Mucosa of gallbladder (tissue), 1 donor: ENCODE data around the gene STXBP6. TPM values are rescaled to one million over a fixed set of nuclear protein-coding genes. Genes with fewer than 3 reads are reported as not detected.

ENCODE experiments used
- DNase-seq: peaks from one replicate; pipeline ENCODE4 v3.0.0-alpha.2; 2020; ENCODE audit warnings: low spot score
- total RNA-seq: library from RNA; stranded (reverse); gene quantifications from one replicate; pipeline ENCODE4 v1.2.1, GENCODE V29; 2021
- donor health status: DM: no; HTN: no; CAD: no.

STXBP6 gene
- total RNA-seq, 1 donor from 2014 or later, result 31.1 TPM

- DNase-seq, result no peak
These were observed 162.2 kb downstream of the STXBP6 start for GRCh38 chr14:24887623-24888304.

DNA sequence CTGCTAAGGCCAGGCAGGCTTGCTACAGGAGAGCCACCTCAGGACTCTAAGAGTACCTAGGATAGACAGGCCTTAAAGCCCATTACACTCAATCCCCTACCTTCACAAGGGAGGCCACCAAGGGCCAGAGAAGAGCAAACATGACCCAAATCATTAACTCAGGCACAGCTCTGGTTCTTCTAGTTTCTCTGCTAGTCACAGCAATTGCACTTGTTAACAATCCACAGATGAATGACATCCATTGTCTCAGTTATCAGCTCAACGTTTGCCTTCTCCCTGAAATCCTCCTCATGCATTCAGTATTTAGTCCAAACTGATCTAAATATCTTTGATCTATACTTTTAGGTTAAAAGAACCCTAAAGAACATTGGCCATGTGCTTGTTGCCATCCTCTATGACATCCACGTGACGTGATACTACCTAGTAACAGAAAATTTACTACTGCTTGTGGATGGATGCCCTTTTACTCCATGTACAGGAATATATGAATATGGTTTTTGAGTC lies 164.5 kb downstream of the STXBP6 start:
- DNase-seq, result no peak

GRCh38 chr14:24883576-24883975 lies 166.4 kb downstream of the STXBP6 start:
- no peak for DNase-seq

DNA sequence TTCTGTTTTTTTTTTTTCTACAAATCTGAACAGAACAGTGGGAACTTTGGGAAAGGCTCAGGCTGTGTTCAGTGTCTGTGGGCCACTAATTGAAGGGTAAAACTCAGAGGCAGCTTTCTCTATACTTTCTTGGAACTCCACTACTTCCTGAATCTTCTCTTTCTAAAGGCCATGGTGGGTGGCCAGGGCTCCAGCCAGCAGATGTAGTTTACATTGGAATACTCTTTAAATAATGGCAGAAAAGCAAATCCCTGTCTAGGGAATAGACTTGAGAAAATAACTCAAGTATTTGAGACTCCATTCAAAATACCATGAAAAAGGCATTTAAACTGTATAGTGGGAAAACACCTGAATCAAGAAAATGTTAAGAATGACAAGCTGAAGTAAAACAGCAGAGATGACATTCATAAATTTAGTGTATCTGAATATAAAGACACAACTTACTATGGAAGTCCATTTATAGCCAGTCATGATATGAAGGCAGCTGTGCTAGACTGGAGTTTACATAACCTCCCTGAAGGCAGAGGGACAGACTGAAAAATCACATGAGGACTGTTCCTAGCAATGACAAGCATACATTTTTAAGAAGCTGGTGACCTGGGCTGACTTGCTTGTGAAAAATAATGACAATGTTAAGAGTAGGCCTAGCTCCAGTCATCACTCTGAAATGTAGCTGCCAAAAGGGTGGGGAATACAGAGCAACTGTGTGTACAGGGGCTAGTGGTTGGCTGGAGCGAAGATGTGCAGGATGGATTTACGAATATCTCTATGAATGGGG lies 168.6 kb downstream of the STXBP6 start:
- no peak for DNase-seq

- DNase-seq, result no peak
These were observed 169.3 kb downstream of the STXBP6 start for GRCh38 chr14:24880689-24881088.

DNA sequence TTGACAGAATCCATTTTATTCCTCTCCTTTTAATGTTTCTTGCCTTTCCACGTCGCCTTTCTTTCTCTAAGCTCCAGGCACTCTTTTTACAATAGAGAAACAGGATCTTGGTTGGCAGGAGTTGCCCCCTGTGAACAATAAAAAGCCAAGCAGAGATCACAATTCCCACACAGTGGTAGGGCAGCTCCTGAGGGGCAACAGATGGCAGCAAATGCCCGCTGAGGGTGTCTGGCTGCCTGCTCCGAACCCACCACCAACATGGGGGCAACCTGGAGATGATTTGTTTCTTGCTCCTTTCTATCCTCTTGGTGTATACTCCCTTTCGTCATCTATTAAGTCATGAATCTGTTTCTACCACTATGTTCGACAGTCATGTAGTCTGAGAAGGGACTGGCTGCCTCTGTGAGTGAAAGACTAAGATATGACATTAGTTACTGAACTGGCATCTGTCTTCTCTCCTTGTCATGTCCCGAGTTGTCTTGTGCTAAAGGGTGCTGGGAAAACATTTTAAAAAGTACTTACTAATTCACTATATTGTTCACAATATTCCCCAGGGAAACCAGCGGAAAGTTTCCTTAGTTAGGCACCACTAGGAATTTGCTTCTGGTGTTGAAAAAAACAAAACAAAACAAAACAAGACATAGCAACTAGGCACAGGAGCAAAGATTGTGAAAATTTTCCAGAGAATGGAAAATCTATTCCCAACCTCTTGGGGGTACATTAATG lies 170.1 kb downstream of the STXBP6 start:
- no peak for DNase-seq

DNA sequence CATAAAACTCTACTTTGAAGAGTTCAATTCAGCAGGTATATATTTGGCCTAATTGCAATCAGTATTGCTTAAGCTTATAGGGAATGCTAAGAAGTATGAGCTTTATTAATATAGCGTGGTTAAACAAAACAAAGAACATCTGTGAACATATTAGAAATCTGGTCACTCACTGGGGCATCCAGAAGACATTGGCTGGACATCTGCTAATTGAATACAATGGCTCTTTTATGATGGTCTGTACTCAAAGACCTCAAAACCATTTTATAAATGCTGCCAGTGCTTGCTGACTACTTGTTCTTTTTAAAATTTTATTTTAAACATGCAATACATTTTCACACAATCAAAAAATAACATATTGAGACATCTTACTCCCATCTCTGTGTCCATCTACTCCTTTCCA lies 173.0 kb downstream of the STXBP6 start:
- DNase-seq, result no peak

DNA sequence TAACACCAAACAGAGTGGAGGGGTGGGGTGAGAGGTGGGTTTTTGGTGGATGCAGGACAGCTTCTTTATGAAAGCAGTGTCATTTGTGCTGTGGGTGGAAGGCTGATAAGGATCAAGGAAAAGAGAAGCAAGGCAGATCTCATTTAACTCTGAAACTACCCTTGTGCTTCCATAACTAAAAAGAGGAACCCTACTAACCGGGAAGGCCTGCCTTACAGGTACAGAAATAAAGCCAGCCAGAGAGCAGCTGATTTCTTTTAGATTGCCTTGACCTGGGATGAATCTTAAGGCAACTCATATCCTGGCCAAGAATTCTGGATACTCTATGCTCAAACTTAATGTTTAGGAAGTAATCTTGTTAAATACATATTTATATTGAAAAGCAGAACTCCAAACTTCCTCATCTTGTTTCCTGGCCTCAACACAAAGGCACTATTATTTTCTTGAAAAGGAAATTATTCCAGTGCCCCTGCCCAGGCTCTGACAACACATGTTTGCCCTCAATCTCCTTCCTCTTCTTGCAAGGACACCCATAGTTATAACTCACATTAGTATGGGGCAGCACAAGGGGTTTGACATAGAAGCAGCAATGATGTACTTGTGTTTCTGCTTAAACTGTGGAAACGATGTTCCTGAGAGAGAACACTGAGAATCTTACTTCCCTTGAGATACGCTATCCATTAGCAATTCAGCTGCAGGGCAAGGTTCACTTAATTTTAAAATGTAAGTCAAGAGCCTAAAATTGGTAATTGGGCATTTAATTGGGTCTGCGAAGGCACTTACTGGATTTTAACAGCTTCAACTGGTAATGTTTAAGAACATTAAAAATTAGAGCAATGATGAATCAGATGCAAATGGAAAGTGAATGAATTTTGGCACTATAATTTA lies 173.7 kb downstream of the STXBP6 start:
- DNase-seq, result no peak

GRCh38 chr14:24875203-24875838 lies 174.6 kb downstream of the STXBP6 start:
- DNase-seq, result no peak

DNA sequence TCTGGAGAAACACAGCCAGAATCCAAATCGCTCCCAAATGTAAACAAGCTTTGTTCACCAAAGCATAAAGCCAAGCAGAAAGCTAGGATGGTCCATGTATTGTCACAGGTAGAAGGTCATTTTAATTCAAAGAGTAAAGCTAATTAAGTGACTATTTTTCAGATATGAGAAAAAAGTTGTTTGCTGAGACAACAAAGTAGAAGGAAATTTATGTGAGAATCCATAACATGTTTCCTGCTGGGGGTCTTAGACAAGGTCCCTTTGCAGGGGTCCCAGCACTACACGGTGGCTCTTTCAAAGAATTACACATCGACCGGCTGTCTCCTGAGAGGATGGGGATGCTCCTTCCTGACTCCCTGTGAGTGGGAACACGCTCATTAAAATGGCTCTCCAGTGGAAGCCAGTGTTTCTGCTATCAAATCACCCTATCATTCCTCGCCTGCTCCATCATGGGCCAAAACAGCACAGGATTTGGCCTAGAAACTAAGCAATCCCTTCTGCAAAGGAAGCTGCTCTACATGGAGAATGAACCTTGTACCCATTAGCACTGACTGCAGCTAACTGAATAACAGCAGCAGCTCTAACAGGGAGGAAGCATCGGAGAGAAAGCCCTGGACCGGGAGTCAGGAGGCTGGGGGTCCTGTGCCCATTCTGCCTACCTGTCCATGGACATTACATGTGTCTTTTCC lies 175.3 kb downstream of the STXBP6 start:
- no peak for DNase-seq

GRCh38 chr14:24873551-24873950 lies 176.4 kb downstream of the STXBP6 start:
- DNase-seq, result no peak

GRCh38 chr14:24870949-24871701 lies 178.8 kb downstream of the STXBP6 start:
- no peak for DNase-seq

DNA sequence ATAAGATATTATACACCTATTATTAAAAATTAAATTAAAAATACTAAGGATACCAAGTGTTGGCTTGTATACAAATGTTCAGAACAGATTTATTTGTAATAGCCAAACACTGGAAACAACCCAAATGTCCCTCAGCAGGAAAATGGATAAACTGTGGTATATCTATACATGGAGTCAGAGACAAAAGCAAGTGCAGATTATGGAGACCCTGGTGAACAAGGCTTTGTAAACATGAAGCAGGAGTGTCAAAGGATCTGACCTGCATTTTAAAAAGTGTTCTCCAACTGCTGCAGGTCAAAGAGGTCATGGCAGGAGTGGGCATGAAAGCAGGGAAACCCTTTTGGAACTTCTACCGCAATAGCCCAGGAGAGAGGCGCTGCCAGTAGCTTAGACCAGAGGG lies 181.6 kb downstream of the STXBP6 start:
- DNase-seq, result no peak

- no peak for DNase-seq
These were observed 183.8 kb downstream of the STXBP6 start for GRCh38 chr14:24866067-24866639.

DNA sequence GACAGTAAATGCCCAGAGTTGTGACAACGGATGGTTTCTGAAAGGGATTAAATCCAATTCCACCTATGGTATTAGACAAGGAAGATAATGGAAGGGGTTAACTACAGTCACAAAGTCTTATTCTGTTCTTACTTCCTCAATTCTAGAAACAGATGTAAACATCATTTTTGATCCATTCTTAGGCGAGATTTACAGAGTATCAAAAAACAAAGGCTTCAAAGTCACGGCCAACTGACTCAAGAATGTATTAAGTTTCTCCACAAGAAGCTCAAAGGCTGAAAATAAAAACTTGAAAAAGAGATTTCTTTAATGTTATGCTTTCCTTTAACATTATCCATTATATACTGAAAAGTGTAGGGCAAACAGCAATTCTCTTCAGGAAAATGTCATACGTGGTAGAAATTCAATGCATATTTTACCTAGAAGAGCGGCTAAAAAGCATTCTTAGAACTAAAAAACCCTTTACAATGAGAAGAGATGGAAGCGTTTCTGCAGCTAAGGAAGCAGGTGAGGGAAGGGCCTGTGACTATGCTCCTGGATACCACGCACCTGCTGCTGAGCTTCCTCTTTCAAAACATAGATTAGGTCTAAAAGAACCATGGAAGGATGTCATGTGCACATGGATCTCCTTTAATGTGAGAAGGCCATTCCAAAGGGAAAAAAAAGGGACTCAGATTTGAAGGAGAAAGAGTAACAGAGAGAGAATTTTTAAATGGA lies 185.8 kb downstream of the STXBP6 start:
- no peak for DNase-seq

- no peak for DNase-seq
These were observed 188.8 kb downstream of the STXBP6 start for GRCh38 chr14:24861083-24861630.

DNA sequence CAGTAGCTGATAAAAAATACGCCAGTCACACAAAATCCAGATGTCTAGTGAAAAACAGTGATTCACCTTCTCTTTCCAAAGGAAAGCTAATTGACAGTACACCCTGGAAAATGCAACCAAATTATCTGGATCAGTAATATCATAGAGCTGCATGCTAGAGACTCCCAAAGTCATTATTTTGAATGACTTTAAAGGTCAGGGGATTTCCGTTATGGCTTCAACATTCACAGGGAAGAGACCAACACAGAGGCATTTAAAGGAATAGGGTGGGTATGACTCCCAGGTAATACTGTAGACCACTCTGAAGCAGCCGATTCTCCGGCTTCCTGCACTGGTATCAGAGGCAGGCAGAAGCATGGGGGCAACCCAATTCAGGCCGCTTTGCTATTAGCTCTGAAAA lies 190.4 kb downstream of the STXBP6 start:
- DNase-seq, result no peak

- DNase-seq, result no peak
These were observed 191.3 kb downstream of the STXBP6 start for GRCh38 chr14:24858684-24859083.
